ENCODE data around the gene DTYMK. TPM values are rescaled to one million over a fixed set of nuclear protein-coding genes. Genes with fewer than 3 reads are reported as not detected.
"Not testable (repeated sequence)": the region's sequence is repeated elsewhere in the genome, so short reads cannot be mapped to it uniquely, and the experiment has no call there.

Gene DTYMK
- total RNA-seq, 1 experiment from 2014 or later = 155 TPM

DNA sequence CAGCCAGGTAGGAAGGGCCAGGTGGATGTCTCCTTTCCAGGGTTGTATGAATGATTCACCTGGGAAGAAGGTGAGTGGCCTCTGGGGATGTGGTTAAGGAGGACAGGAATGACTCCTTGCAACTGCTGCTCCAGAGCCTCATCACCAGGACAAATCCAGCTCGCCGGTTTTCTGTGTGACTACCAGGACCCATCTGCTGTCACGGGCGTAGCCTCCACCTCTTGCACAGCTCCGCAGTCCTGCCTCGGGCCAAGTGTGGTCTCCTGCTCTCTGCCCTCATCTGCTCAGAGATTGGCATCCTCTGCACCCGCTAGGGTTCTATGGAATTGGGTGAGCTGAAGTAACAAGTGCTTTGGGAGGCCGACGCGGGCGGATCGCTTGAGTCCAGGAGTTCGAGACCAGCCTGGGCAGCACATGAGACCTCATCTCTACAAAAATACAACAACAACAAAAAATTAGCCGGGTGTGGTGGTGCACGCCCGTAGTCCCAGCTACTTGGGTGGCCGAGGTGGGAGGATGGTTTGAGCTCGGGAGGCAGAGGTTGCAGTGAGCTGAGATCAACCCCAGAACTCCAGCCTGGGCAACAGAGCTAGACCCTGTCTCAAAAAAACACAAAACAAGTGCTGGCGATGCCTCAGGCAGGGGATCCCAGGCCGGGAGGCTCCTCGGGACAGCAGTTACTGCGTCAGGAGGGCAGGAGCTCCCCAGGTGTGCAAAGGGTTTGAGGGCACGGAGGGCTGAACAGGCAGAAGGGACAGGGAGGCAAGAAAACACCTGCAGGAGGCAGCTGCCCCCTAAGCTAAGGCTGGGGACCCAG lies 47.0 kb upstream of the DTYMK start:
- POLR2A ChIA-PET (ENCODE audit: unreplicated experiment) = interaction anchor here (0.7 kb wide), 1 partner anchor 31 kb away, joined by 9 read pairs; no protein-coding TSS in a partner anchor
- TF ChIP-seq EZH2 (IDR thresholded peaks at IDR 0.05; ENCODE audit: low read length, unreplicated experiment) (no peak), EZH2phosphoT487 (IDR thresholded peaks at IDR 0.05; ENCODE audit: borderline replicate concordance, low read length) (no peak)
- Histone ChIP-seq H3K79me2 (ENCODE audit: low read length) (no peaks in the 10 kb centered on the region), H3K9ac (ENCODE audit: low read length) (peak overlapping the region; percentile 39), H3K4me1 (ENCODE audit: insufficient read depth, low read length) (peaks cover 14% of the 10 kb centered on the region), H4K20me1 (ENCODE audit: low read length) (no peaks in the 10 kb centered on the region), H3K27me3 (ENCODE audit: low read length) (no peaks in the 10 kb centered on the region), H3K4me3 (ENCODE audit: low read length) (peak overlapping the region; percentile 78), H3K36me3 (ENCODE audit: low read depth, low read length) (no peaks in the 10 kb centered on the region), H3K27ac (ENCODE audit: low read length) (peak overlapping the region; percentile 60), H3K4me2 (ENCODE audit: low read length) (peak overlapping the region; percentile 80), H3K9me2 (replicated peaks; ENCODE audit: low read length) (no peaks in the 10 kb centered on the region), H2AFZ (ENCODE audit: low read length) (peak overlapping the region; percentile 76), H3K9me3 (ENCODE audit: low read length) (no peaks in the 10 kb centered on the region), H3F3A (ENCODE audit: low read length, unreplicated experiment) (peaks cover 3% of the 10 kb centered on the region)
- peak; percentile 81 for DNase-seq
- ATAC-seq = 0 out of 2 replicates have a peak, but pooled peaks have one; percentile 4
- TSS peak; percentile 46 for BruUV-seq (replicated peaks)
- CTCF ChIA-PET = interaction anchor here (0.6 kb wide), 1 partner anchor 59 kb away, joined by 3 read pairs; no protein-coding TSS in a partner anchor
- intact Hi-C loops (cut with micrococcal nuclease) = loop anchor here (2.0 to 10.0 kb wide), 2 partner anchors 31 to 131 kb away; partner anchors contain the start of genes ING5 and RTP5

DNA sequence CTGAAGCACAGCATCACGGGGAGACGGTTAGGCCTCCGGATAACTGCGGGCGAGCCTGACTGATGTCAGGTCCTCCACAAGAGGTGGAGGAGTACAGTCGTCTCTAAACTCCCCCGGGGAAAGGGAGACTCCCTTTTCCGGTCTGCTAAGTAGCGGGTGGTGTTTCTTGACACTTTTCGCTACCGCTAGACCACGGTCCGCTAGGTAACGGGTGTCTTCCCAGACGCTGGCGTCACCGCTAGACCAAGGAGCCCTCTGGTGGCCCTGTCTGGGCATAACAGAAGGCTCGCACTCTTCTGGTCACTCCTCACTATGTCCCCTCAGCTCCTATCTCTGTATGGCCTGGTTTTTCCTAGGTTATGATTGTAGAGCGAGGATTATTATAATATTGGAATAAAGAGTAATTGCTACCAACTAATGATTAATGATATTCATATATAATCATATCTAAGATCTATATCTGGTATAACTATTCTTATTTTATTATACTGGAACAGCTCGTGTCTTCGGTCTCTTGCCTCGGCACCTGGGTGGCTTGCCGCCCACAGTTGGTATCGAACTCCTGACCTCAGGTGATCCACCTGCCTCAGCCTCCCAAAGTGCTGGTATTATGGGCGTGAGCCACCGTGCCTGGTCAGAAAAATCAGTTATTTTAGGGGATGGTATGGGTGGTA lies 46.0 kb upstream of the DTYMK start:
- H4K20me1 ChIP-seq (ENCODE audit: low read length); CTCF ChIA-PET; H3K4me3 ChIP-seq (ENCODE audit: low read length); H3F3A ChIP-seq (ENCODE audit: low read length, unreplicated experiment); H2AFZ ChIP-seq (ENCODE audit: low read length); ATAC-seq; H3K9ac ChIP-seq (ENCODE audit: low read length); H3K9me3 ChIP-seq (ENCODE audit: low read length); H3K79me2 ChIP-seq (ENCODE audit: low read length); H3K27me3 ChIP-seq (ENCODE audit: low read length); H3K36me3 ChIP-seq (ENCODE audit: low read depth, low read length); POLR2A ChIA-PET (ENCODE audit: unreplicated experiment); BruUV-seq (replicated peaks); H3K9me2 ChIP-seq (replicated peaks; ENCODE audit: low read length): not testable (repeated sequence)
- H3K27ac ChIP-seq (ENCODE audit: low read length) = peak overlapping the region; percentile 59
- DNase-seq = peak; percentile 41
- TF ChIP-seq, protein P1, sequence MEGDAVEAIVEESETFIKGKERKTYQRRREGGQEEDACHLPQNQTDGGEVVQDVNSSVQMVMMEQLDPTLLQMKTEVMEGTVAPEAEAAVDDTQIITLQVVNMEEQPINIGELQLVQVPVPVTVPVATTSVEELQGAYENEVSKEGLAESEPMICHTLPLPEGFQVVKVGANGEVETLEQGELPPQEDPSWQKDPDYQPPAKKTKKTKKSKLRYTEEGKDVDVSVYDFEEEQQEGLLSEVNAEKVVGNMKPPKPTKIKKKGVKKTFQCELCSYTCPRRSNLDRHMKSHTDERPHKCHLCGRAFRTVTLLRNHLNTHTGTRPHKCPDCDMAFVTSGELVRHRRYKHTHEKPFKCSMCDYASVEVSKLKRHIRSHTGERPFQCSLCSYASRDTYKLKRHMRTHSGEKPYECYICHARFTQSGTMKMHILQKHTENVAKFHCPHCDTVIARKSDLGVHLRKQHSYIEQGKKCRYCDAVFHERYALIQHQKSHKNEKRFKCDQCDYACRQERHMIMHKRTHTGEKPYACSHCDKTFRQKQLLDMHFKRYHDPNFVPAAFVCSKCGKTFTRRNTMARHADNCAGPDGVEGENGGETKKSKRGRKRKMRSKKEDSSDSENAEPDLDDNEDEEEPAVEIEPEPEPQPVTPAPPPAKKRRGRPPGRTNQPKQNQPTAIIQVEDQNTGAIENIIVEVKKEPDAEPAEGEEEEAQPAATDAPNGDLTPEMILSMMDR (conservative IDR thresholded peaks at IDR 0.05; ENCODE audit: low read depth, low read length) = peak; percentile 38; the same call in 1 of the 2 replicates
- intact Hi-C loops (cut with micrococcal nuclease) = loop anchor here (2.0 to 10.0 kb wide), 2 partner anchors 30 to 132 kb away; partner anchors contain the start of genes ING5 and RTP5
- H3K4me1 ChIP-seq (ENCODE audit: insufficient read depth, low read length) = peaks cover 14% of the 10 kb centered on the region
- H3K4me2 ChIP-seq (ENCODE audit: low read length) = peak overlapping the region; percentile 80; the same call in 1 of the 2 replicates

DNA sequence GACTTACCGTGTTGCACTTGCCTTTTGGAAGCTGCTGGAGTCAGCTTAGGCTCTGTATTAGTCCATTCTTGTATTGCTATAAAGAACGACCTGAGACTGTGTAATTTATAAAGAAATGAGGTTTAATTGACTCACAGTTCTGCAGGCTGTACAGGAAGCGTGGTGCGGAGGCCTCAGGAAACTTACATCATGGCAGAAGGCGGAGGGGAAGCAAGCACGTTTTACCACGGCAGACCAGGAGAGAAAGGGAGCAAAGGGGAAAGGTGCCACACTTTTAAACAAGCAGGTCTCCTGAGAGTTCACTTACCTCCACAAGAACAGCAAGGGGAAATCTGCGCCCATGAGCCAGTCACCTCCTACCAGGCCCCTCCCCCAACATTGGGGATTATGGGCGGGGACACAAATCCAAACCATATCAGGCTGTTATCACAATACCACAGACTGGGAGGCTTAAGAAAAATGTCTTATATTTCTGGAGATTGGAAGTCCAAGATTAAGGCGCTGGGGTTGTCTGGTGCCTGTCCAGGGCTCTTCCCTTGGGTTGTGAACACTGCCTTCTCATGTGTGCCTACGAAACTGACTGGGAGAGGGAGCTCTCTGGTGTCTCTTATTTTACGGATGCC lies 44.2 kb upstream of the DTYMK start:
- Histone ChIP-seq H3K36me3 (ENCODE audit: low read depth, low read length) (no peaks in the 10 kb centered on the region), H3K27ac (ENCODE audit: low read length) (no peak overlapping the region), H3K9me3 (ENCODE audit: low read length) (no peaks in the 10 kb centered on the region), H3K79me2 (ENCODE audit: low read length) (no peaks in the 10 kb centered on the region), H3K4me2 (ENCODE audit: low read length) (no peak overlapping the region), H3K9ac (ENCODE audit: low read length) (no peak overlapping the region), H4K20me1 (ENCODE audit: low read length) (no peaks in the 10 kb centered on the region), H2AFZ (ENCODE audit: low read length) (no peak overlapping the region), H3K4me3 (ENCODE audit: low read length) (no peak overlapping the region), H3F3A (ENCODE audit: low read length, unreplicated experiment) (peaks cover 3% of the 10 kb centered on the region), H3K27me3 (ENCODE audit: low read length) (no peaks in the 10 kb centered on the region), H3K4me1 (ENCODE audit: insufficient read depth, low read length) (peaks cover 14% of the 10 kb centered on the region), H3K9me2 (replicated peaks; ENCODE audit: low read length) (no peaks in the 10 kb centered on the region)
- intact Hi-C loops (cut with micrococcal nuclease) = loop anchor here (10.0 kb wide), 1 partner anchor 134 kb away; the partner anchor contains the start of gene RTP5
- BruUV-seq (replicated peaks) = no TSS peak
- ATAC-seq (no peak), DNase-seq (no peak)
- TF ChIP-seq EZH2 (IDR thresholded peaks at IDR 0.05; ENCODE audit: low read length, unreplicated experiment) (no peak), EZH2phosphoT487 (IDR thresholded peaks at IDR 0.05; ENCODE audit: borderline replicate concordance, low read length) (no peak)
- TF ChIP-seq, protein P1 (conservative IDR thresholded peaks at IDR 0.05; ENCODE audit: low read depth, low read length) = no peak
- ChIA-PET POLR2A (ENCODE audit: unreplicated experiment) (interaction anchor here (0.6 kb wide), 1 partner anchor 44 kb away, joined by 4 read pairs; the partner anchor contains the start of gene DTYMK), CTCF (no interaction called here)

Data from PC-3 (cell line).